HCT116 (cell line): ENCODE measurements around the gene MYCN. TPM values are rescaled to one million over a fixed set of nuclear protein-coding genes. Genes with fewer than 3 reads are reported as not detected.

Experiments
- ATAC-seq: fragments of 200-7000 bp; cut with Tn5 transposase; 2 replicates; pipeline ENCODE4 v1.9.1; 2020; ENCODE audit warnings: mild to moderate bottlenecking, moderate library complexity
- BruUV-seq: library from RNA; stranded (reverse); fragments of 400-500 nt; replicated peaks from 2 replicates; lab custom pipeline; 2021; lab: Mats Ljungman, UMichigan
- CTCF ChIA-PET: fragments of 300-600 bp; sonication (Branson Sonifier 250); formaldehyde crosslinking; loops from one replicate; lab custom pipeline; 2021; ENCODE audit warnings: antibody characterized with exemption; lab: Charles Lee
- POLR2A ChIA-PET: fragments of 300-600, 350-600 bp; sonication (Branson Sonifier 250); formaldehyde crosslinking; loops from one replicate; lab custom pipeline; 2021; ENCODE audit warnings: antibody characterized with exemption; lab: Charles Lee
- RAD21 ChIA-PET, 2 experiments: fragments of 300-600 bp; sonication (Branson Sonifier 250); formaldehyde crosslinking; loops; one replicate each; lab custom pipeline; 2023; ENCODE audit warnings: low total read pairs in 2 of 2; ENCODE audit not compliant: uncharacterized antibody in 2 of 2, unreplicated experiment in 2 of 2, low non-redundant PET in 1 of 2; lab: Charles Lee
- DNase-seq: peaks from one replicate; pipeline ENCODE4 v3.0.0-alpha.2; 2010; ENCODE audit warnings: low read depth, low spot score
- H2AFZ ChIP-seq: fragments of 200-600 bp; shearing (Covaris generic), sonication (generic); 2 replicates; pipeline ENCODE4 v1.6.1; 2017; ENCODE audit warnings: low read depth, mixed run types, mixed read lengths, antibody characterized with exemption, low read length; ENCODE audit not compliant: poor library complexity, severe bottlenecking
- H3K27ac ChIP-seq: 2 replicates; pipeline ENCODE4 v1.5.1; 2012; ENCODE audit warnings: low read depth, low read length
- H3K27me3 ChIP-seq: fragments of 200-600 bp; sonication (generic); 2 replicates; pipeline ENCODE4 v1.6.1; 2016; ENCODE audit warnings: mixed run types, low read length, mixed read lengths; ENCODE audit not compliant: insufficient read depth
- H3K36me3 ChIP-seq, 2 experiments: fragments of 200-500 bp in 1 of 2; fragments of 200-600 bp in 1 of 2; sonication (Bioruptor generic) in 1 of 2; sonication (generic) in 1 of 2; 2 replicates each; pipeline versions ENCODE4 v1.5.1 to v1.6.1; 2014 to 2016; ENCODE audit warnings: low read length in 2 of 2, inconsistent platforms in 1 of 2, mixed read lengths in 1 of 2, mixed run types in 1 of 2; ENCODE audit not compliant: insufficient read depth in 2 of 2, control insufficient read depth in 1 of 2
- H3K4me1 ChIP-seq, 2 experiments: fragments of 200-600 bp in 1 of 2; sonication (generic) in 1 of 2; 2 replicates each; pipeline versions ENCODE4 v1.5.1 to v1.6.1; 2012 to 2017; ENCODE audit warnings: low read length in 2 of 2, inconsistent platforms in 1 of 2, mild to moderate bottlenecking in 1 of 2, mixed read lengths in 1 of 2, mixed run types in 1 of 2, moderate library complexity in 1 of 2; ENCODE audit not compliant: insufficient read depth in 2 of 2, control insufficient read depth in 1 of 2
- H3K4me2 ChIP-seq: fragments of 200-600 bp; sonication (generic); 2 replicates; pipeline ENCODE4 v1.6.1; 2017; ENCODE audit warnings: mixed run types, low read length, mixed read lengths
- H3K4me3 ChIP-seq, 2 experiments: fragments of 200-600 bp in 1 of 2; sonication (generic) in 1 of 2; replicated peaks in 1 of 2; 2 replicates each; pipeline ENCODE4 v1.5.1; 2011 to 2016; ENCODE audit warnings: low read length in 2 of 2, control low read depth in 1 of 2, low read depth in 1 of 2, mild to moderate bottlenecking in 1 of 2, mixed read lengths in 1 of 2, mixed run types in 1 of 2
- H3K79me2 ChIP-seq: fragments of 200-600 bp; sonication (generic); 2 replicates; pipeline ENCODE4 v1.6.1; 2017; ENCODE audit warnings: mild to moderate bottlenecking, mixed run types, low read length, moderate library complexity, mixed read lengths; ENCODE audit not compliant: insufficient read depth
- H3K9ac ChIP-seq: fragments of 200-600 bp; sonication (generic); 2 replicates; pipeline ENCODE4 v1.6.1; 2016; ENCODE audit warnings: low read length, mixed read lengths
- H3K9me2 ChIP-seq: fragments of 200-600 bp; sonication (generic), shearing (Covaris generic); 2 replicates; pipeline ENCODE4 v1.6.1; 2017; ENCODE audit warnings: mixed run types, mild to moderate bottlenecking, moderate library complexity; ENCODE audit not compliant: insufficient read depth
- H3K9me3 ChIP-seq, 2 experiments: fragments of 200-500 bp in 1 of 2; fragments of 200-600 bp in 1 of 2; sonication (Bioruptor generic) in 1 of 2; sonication (generic) in 1 of 2; 2 replicates each; pipeline ENCODE4 v1.6.1; 2014 to 2017; ENCODE audit warnings: low read length in 2 of 2, mixed read lengths in 2 of 2, inconsistent platforms in 1 of 2, low read depth in 1 of 2, mild to moderate bottlenecking in 1 of 2, mixed run types in 1 of 2, moderate library complexity in 1 of 2; ENCODE audit not compliant: control insufficient read depth in 1 of 2, insufficient read depth in 1 of 2
- H4K20me1 ChIP-seq: fragments of 200-600 bp; sonication (generic), shearing (Covaris generic); 2 replicates; pipeline ENCODE4 v1.6.1; 2017; ENCODE audit warnings: mixed run types, mild to moderate bottlenecking, moderate library complexity; ENCODE audit not compliant: insufficient read depth
- ATF3 ChIP-seq: IDR thresholded peaks from 2 replicates; pipeline ENCODE4 v1.6.1; 2012
- CEBPB ChIP-seq: IDR thresholded peaks from 2 replicates; pipeline ENCODE4 v1.6.1; 2012; ENCODE audit warnings: low read depth
- EZH2phosphoT487 ChIP-seq: fragments of 200-600 bp; IDR thresholded peaks from 2 replicates; pipeline ENCODE4 v1.6.1; 2018; ENCODE audit warnings: antibody characterized with exemption, borderline replicate concordance
- FOSL1 ChIP-seq: IDR thresholded peaks from 2 replicates; pipeline ENCODE4 v1.6.1; 2012; ENCODE audit warnings: low read depth
- RAD21 ChIP-seq: IDR thresholded peaks from 2 replicates; pipeline ENCODE4 v1.6.1; 2012; ENCODE audit warnings: low read depth, mild to moderate bottlenecking
- SP1 ChIP-seq: IDR thresholded peaks from 2 replicates; pipeline ENCODE4 v1.6.1; 2012; ENCODE audit warnings: low read depth
- SRF ChIP-seq: IDR thresholded peaks from 2 replicates; pipeline ENCODE4 v1.6.1; 2012; ENCODE audit warnings: low read depth
- TCF7L2 ChIP-seq: IDR thresholded peaks from 2 replicates; pipeline ENCODE4 v1.7.0; 2011; ENCODE audit warnings: borderline replicate concordance, inconsistent platforms; ENCODE audit not compliant: insufficient read depth, insufficient read length; ENCODE audit errors: extremely low read depth
- YY1 ChIP-seq: IDR thresholded peaks from 2 replicates; pipeline ENCODE4 v1.6.1; 2011; ENCODE audit warnings: low read length, low read depth, moderate library complexity, mild to moderate bottlenecking; ENCODE audit not compliant: insufficient replicate concordance; ENCODE audit errors: extremely low read depth
- ZFX ChIP-seq: fragments of 450-650 bp; IDR thresholded peaks from 2 replicates; pipeline ENCODE4 v1.6.1; 2017
- intact Hi-C: fragments of 100-400 bp; cut with micrococcal nuclease; formaldehyde crosslinking; loops from 2 replicates; pipeline ENCODE4 v1.10.0; 2022
- total RNA-seq: library from RNA; stranded (reverse); gene quantifications from one replicate; pipeline ENCODE4 v1.2.1, GENCODE V29; 2021; ENCODE audit not compliant: unreplicated experiment
- TF ChIP-seq, protein P1 (sequence below), 3 experiments: fragments of 200-600 bp in 1 of 3; sonication (generic) in 1 of 3; IDR thresholded peaks in 2 of 3; conservative IDR thresholded peaks in 1 of 3; 2 replicates each; pipeline ENCODE4 v1.5.1; 2012 to 2017; ENCODE audit warnings: low read depth in 2 of 3, low read length in 2 of 3, antibody characterized with exemption in 1 of 3, borderline replicate concordance in 1 of 3, control low read depth in 1 of 3, mild to moderate bottlenecking in 1 of 3, mixed read lengths in 1 of 3, mixed run types in 1 of 3, moderate library complexity in 1 of 3; ENCODE audit not compliant: insufficient read depth in 1 of 3
- TF ChIP-seq, protein P2 (sequence below): IDR thresholded peaks from 2 replicates; pipeline ENCODE4 v1.6.1; 2011; ENCODE audit warnings: mild to moderate bottlenecking, low read length, moderate library complexity; ENCODE audit not compliant: insufficient replicate concordance; ENCODE audit errors: extremely low read depth
- TF ChIP-seq, protein P3 (sequence below): IDR thresholded peaks from 2 replicates; pipeline ENCODE4 v1.6.1; 2012; ENCODE audit warnings: low read depth

MYCN gene
- total RNA-seq, 1 experiment from 2014 or later, result not detected

- Histone ChIP-seq H3K9ac (no peak overlapping the region), H3K4me2 (no peak overlapping the region), H3K4me3 (no peak overlapping the region), H3K9me3 (0 out of 4 replicates have a peak, but pooled peaks cover 0 to 4% of the 10 kb centered on the region in 2 experiments), H3K36me3 (no peaks in the 10 kb centered on the region), H3K27me3 (no peaks in the 10 kb centered on the region), H3K9me2 (no peaks in the 10 kb centered on the region), H4K20me1 (no peaks in the 10 kb centered on the region), H3K79me2 (no peaks in the 10 kb centered on the region), H2AFZ (no peak overlapping the region), H3K4me1 (no peaks in the 10 kb centered on the region), H3K27ac (no peak overlapping the region)
- BruUV-seq, result no TSS peak
- ATAC-seq (no peak), DNase-seq (no peak)
- ChIA-PET POLR2A (no interaction called here), RAD21 (no interaction called here), CTCF (no interaction called here)
- TF ChIP-seq RAD21 (no peak), SRF (no peak), EZH2phosphoT487 (no peak), TCF7L2 (no peak), SP1 (no peak), ATF3 (no peak), ZFX (no peak), FOSL1 (no peak), YY1 (no peak), CEBPB (no peak)
- TF ChIP-seq, protein P1, sequence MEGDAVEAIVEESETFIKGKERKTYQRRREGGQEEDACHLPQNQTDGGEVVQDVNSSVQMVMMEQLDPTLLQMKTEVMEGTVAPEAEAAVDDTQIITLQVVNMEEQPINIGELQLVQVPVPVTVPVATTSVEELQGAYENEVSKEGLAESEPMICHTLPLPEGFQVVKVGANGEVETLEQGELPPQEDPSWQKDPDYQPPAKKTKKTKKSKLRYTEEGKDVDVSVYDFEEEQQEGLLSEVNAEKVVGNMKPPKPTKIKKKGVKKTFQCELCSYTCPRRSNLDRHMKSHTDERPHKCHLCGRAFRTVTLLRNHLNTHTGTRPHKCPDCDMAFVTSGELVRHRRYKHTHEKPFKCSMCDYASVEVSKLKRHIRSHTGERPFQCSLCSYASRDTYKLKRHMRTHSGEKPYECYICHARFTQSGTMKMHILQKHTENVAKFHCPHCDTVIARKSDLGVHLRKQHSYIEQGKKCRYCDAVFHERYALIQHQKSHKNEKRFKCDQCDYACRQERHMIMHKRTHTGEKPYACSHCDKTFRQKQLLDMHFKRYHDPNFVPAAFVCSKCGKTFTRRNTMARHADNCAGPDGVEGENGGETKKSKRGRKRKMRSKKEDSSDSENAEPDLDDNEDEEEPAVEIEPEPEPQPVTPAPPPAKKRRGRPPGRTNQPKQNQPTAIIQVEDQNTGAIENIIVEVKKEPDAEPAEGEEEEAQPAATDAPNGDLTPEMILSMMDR (IDR thresholded peaks at IDR 0.05 in 2 of 3, conservative IDR thresholded peaks at IDR 0.05 in 1 of 3; ENCODE audit: borderline replicate concordance in 1 of 3, insufficient read depth in 1 of 3, low read depth in 2 of 3, low read length in 2 of 3), result no peak
- TF ChIP-seq, protein P2, sequence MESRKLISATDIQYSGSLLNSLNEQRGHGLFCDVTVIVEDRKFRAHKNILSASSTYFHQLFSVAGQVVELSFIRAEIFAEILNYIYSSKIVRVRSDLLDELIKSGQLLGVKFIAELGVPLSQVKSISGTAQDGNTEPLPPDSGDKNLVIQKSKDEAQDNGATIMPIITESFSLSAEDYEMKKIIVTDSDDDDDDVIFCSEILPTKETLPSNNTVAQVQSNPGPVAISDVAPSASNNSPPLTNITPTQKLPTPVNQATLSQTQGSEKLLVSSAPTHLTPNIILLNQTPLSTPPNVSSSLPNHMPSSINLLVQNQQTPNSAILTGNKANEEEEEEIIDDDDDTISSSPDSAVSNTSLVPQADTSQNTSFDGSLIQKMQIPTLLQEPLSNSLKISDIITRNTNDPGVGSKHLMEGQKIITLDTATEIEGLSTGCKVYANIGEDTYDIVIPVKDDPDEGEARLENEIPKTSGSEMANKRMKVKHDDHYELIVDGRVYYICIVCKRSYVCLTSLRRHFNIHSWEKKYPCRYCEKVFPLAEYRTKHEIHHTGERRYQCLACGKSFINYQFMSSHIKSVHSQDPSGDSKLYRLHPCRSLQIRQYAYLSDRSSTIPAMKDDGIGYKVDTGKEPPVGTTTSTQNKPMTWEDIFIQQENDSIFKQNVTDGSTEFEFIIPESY, result no peak
- TF ChIP-seq, protein P3, sequence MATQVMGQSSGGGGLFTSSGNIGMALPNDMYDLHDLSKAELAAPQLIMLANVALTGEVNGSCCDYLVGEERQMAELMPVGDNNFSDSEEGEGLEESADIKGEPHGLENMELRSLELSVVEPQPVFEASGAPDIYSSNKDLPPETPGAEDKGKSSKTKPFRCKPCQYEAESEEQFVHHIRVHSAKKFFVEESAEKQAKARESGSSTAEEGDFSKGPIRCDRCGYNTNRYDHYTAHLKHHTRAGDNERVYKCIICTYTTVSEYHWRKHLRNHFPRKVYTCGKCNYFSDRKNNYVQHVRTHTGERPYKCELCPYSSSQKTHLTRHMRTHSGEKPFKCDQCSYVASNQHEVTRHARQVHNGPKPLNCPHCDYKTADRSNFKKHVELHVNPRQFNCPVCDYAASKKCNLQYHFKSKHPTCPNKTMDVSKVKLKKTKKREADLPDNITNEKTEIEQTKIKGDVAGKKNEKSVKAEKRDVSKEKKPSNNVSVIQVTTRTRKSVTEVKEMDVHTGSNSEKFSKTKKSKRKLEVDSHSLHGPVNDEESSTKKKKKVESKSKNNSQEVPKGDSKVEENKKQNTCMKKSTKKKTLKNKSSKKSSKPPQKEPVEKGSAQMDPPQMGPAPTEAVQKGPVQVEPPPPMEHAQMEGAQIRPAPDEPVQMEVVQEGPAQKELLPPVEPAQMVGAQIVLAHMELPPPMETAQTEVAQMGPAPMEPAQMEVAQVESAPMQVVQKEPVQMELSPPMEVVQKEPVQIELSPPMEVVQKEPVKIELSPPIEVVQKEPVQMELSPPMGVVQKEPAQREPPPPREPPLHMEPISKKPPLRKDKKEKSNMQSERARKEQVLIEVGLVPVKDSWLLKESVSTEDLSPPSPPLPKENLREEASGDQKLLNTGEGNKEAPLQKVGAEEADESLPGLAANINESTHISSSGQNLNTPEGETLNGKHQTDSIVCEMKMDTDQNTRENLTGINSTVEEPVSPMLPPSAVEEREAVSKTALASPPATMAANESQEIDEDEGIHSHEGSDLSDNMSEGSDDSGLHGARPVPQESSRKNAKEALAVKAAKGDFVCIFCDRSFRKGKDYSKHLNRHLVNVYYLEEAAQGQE, result no peak
- intact Hi-C loops, result no loop called here
These were observed 47.3 kb upstream of the MYCN start for GRCh38 chr2:15893085-15893484.
